Measurements from ENCODE around the gene AP3S2.

DNA sequence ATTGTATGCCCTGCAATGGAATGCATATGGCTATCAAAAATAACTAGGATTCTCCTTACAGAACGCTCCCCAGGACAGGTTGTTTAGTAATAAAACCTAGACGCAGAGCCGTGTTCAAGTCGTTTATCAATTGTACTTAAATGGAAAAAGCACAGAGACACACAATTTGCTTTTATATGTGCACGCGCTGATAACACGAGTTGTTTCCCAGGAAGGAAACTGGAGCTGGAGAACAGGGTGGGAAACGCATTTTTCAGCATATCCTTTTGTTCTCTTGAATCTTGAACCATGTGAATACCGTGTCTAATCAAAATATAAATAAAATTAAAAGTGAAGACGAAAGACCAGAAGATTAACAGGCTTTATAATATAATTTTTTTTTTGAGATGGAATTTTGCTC is 75.5 kb downstream of the AP3S2 start:
- TF ChIP-seq, protein P1, sequence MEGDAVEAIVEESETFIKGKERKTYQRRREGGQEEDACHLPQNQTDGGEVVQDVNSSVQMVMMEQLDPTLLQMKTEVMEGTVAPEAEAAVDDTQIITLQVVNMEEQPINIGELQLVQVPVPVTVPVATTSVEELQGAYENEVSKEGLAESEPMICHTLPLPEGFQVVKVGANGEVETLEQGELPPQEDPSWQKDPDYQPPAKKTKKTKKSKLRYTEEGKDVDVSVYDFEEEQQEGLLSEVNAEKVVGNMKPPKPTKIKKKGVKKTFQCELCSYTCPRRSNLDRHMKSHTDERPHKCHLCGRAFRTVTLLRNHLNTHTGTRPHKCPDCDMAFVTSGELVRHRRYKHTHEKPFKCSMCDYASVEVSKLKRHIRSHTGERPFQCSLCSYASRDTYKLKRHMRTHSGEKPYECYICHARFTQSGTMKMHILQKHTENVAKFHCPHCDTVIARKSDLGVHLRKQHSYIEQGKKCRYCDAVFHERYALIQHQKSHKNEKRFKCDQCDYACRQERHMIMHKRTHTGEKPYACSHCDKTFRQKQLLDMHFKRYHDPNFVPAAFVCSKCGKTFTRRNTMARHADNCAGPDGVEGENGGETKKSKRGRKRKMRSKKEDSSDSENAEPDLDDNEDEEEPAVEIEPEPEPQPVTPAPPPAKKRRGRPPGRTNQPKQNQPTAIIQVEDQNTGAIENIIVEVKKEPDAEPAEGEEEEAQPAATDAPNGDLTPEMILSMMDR (IDR thresholded peaks at IDR 0.05), result no peak
- no peak for TF ChIP-seq POLR2A (IDR thresholded peaks at IDR 0.05)

Measured in testis (tissue), 2 donors.